ENCODE data around the gene C8A. TPM values are rescaled to one million over a fixed set of nuclear protein-coding genes. Genes with fewer than 3 reads are reported as not detected.
A peak's percentile ranks its signal among the peaks of the same experiment; 100 is the strongest.

The C8A gene
- total and polyA plus RNA-seq, 2 of the 13 experiments (the other 11 are each of a cell fraction or from before 2014, with no cell fraction given): 10.5 to 15.0 TPM

DNA sequence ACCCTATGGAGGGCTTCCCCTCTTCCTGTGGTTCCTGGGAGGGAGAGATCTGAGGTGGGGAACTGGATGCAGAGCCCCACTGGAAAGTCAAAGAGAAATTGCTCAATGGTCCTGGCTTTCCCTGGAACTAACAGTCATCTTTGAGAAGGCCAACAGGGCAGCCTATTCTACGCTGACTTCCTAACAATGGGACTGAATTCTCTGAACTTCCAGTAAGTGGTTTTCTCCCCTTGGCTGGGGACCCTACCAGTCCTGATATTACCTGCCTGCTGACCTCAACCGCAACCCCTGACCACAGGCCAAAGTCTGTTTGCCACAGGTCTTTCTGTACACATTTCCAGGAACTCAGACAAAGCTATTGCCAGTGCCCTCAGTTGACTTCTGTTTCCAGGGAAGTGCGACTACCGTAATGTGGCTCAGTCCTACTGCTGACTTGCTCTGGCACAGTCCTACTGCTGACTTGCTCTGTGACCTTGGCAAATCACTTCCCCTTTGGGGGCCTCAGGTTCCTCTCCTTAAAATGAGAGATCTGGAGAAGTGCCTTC, 55.9 kb downstream of the C8A start (continued):
- peak; percentile 64; the same call in 1 of the 2 replicates for TF ChIP-seq ARID3A (IDR thresholded peaks at IDR 0.05; ENCODE audit: low read depth, low read length)
- TF ChIP-seq SRSF9 (IDR thresholded peaks at IDR 0.05; ENCODE audit: borderline replicate concordance, insufficient read depth, low read depth, low read length, poor library complexity, severe bottlenecking): no peak
- TF ChIP-seq ZNF720 (CRISPR knock-in tag; IDR thresholded peaks at IDR 0.05): no peak
- TF ChIP-seq CEBPG (CRISPR knock-in tag; IDR thresholded peaks at IDR 0.05): peak; percentile 85
- peak; percentile 92; the same call in 1 of the 2 replicates for TF ChIP-seq HOMEZ (CRISPR knock-in tag; IDR thresholded peaks at IDR 0.05; ENCODE audit: low read depth)
- no peak for TF ChIP-seq NFATC3 (CRISPR knock-in tag; IDR thresholded peaks at IDR 0.05)
- TF ChIP-seq ZNF407 (CRISPR knock-in tag; IDR thresholded peaks at IDR 0.05; ENCODE audit: not compliant biosample characterization): no peak
- TF ChIP-seq NFIC (IDR thresholded peaks at IDR 0.05; ENCODE audit: low read length): peak; percentile 92
- no peak for TF ChIP-seq ZSCAN22 (CRISPR knock-in tag; IDR thresholded peaks at IDR 0.05)
- no peak for TF ChIP-seq ATRX (CRISPR knock-in tag; IDR thresholded peaks at IDR 0.05; ENCODE audit: borderline replicate concordance)
- TF ChIP-seq ZNF607 (CRISPR knock-in tag; IDR thresholded peaks at IDR 0.05; ENCODE audit: borderline replicate concordance): peak; percentile 67
- TF ChIP-seq HIVEP1 (CRISPR knock-in tag; IDR thresholded peaks at IDR 0.05): peak; percentile 85; the same call in 1 of the 2 replicates
- no peak for TF ChIP-seq NR3C1 (CRISPR knock-in tag; IDR thresholded peaks at IDR 0.05)
- TF ChIP-seq PBX3 (CRISPR knock-in tag; IDR thresholded peaks at IDR 0.05; ENCODE audit: borderline replicate concordance): no peak
- peak; percentile 42; the same call in 1 of the 2 replicates for TF ChIP-seq ZFX (CRISPR knock-in tag; IDR thresholded peaks at IDR 0.05; ENCODE audit: low read depth)
- no peak for TF ChIP-seq ZNF432 (CRISPR knock-in tag; IDR thresholded peaks at IDR 0.05; ENCODE audit: borderline replicate concordance)

Data from HepG2 (cell line).